Breast epithelium (tissue), 3 donors: Measurements from ENCODE around the gene HLA-B.

Source experiments
- POLR2A ChIP-seq: fragments of 450-650 bp; IDR thresholded peaks from one replicate; pipeline ENCODE4 v1.6.1; 2016; ENCODE audit warnings: antibody characterized with exemption, mild to moderate bottlenecking, moderate library complexity
- POLR2AphosphoS5 ChIP-seq, 3 donors: sonication (generic); formaldehyde crosslinking; IDR thresholded peaks; one replicate each; pipeline ENCODE4 v1.6.1; 2017; ENCODE audit warnings: antibody characterized with exemption in 3 of 3
- TF ChIP-seq, protein P1 (sequence below), 3 donors: fragments of 450-650 bp; IDR thresholded peaks; one replicate each; pipeline ENCODE4 v1.5.1; 2016 to 2017; ENCODE audit warnings: antibody characterized with exemption in 3 of 3, mild to moderate bottlenecking in 3 of 3, moderate library complexity in 3 of 3

DNA sequence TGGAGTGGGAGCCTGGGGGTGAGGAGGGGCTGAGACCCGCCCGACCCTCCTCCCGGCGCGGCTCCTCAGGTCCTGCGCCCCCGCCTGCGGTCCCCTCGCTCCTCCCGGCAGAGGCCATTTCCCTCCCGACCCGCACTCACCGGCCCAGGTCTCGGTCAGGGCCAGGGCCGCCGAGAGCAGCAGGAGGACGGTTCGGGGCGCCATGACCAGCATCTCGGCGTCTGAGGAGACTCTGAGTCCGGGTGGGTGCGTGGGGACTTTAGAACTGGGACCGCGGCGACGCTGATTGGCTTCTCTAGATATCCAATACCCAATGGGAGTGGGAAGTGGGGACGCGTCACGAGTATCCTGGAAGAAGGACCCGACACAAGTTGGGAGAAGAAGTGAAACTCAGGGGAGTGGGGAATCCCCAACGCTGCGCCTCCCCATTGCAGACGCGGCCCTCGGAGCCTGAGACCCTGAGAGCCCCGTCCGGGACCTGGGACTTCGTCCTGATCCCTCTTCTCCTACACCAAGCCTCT lies at the start of gene HLA-B:
- TF ChIP-seq POLR2A, result peak; percentile 70
- TF ChIP-seq POLR2AphosphoS5 (IDR thresholded peaks at IDR 0.05), result peak in 2 of 3 donors; percentile 91 to 97
- TF ChIP-seq, protein P1, sequence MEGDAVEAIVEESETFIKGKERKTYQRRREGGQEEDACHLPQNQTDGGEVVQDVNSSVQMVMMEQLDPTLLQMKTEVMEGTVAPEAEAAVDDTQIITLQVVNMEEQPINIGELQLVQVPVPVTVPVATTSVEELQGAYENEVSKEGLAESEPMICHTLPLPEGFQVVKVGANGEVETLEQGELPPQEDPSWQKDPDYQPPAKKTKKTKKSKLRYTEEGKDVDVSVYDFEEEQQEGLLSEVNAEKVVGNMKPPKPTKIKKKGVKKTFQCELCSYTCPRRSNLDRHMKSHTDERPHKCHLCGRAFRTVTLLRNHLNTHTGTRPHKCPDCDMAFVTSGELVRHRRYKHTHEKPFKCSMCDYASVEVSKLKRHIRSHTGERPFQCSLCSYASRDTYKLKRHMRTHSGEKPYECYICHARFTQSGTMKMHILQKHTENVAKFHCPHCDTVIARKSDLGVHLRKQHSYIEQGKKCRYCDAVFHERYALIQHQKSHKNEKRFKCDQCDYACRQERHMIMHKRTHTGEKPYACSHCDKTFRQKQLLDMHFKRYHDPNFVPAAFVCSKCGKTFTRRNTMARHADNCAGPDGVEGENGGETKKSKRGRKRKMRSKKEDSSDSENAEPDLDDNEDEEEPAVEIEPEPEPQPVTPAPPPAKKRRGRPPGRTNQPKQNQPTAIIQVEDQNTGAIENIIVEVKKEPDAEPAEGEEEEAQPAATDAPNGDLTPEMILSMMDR (IDR thresholded peaks at IDR 0.05), result no peak
